Sigmoid colon (tissue), 4 donors: ENCODE data around the gene ITGB8.

Experiments used
- EP300 ChIP-seq, 4 donors: sonication (generic); formaldehyde crosslinking; IDR thresholded peaks; one replicate each; pipeline ENCODE4 v1.6.1; 2017; ENCODE audit warnings: antibody characterized with exemption in 4 of 4
- POLR2A ChIP-seq, 2 donors: fragments of 450-650 bp; IDR thresholded peaks; one replicate each; pipeline ENCODE4 v1.6.1; 2016; ENCODE audit warnings: antibody characterized with exemption in 2 of 2, mild to moderate bottlenecking in 2 of 2, moderate library complexity in 2 of 2
- POLR2AphosphoS5 ChIP-seq, 4 donors: sonication (generic); formaldehyde crosslinking; IDR thresholded peaks; one replicate each; pipeline ENCODE4 v1.6.1; 2017; ENCODE audit warnings: antibody characterized with exemption in 4 of 4
- TF ChIP-seq, protein P1 (sequence below), 4 experiments: fragments of 450-650 bp in 3 of 4; fragments of 200-600 bp in 1 of 4; IDR thresholded peaks; one replicate each; pipeline ENCODE4 v1.5.1; 2016 to 2019; ENCODE audit warnings: antibody characterized with exemption in 4 of 4, mild to moderate bottlenecking in 3 of 4, moderate library complexity in 2 of 4

GRCh38 chr7:20456701-20457100 is 126.0 kb downstream of the ITGB8 start:
- TF ChIP-seq, protein P1, sequence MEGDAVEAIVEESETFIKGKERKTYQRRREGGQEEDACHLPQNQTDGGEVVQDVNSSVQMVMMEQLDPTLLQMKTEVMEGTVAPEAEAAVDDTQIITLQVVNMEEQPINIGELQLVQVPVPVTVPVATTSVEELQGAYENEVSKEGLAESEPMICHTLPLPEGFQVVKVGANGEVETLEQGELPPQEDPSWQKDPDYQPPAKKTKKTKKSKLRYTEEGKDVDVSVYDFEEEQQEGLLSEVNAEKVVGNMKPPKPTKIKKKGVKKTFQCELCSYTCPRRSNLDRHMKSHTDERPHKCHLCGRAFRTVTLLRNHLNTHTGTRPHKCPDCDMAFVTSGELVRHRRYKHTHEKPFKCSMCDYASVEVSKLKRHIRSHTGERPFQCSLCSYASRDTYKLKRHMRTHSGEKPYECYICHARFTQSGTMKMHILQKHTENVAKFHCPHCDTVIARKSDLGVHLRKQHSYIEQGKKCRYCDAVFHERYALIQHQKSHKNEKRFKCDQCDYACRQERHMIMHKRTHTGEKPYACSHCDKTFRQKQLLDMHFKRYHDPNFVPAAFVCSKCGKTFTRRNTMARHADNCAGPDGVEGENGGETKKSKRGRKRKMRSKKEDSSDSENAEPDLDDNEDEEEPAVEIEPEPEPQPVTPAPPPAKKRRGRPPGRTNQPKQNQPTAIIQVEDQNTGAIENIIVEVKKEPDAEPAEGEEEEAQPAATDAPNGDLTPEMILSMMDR (IDR thresholded peaks at IDR 0.05) = no peak
- no peak for TF ChIP-seq POLR2AphosphoS5 (IDR thresholded peaks at IDR 0.05)
- no peak for TF ChIP-seq POLR2A (IDR thresholded peaks at IDR 0.05)
- TF ChIP-seq EP300 (IDR thresholded peaks at IDR 0.05) = no peak
